HG03196 (cell line): ENCODE results near the gene FMNL1.
"Not testable (repeated sequence)": the region's sequence is repeated elsewhere in the genome, so short reads cannot be mapped to it uniquely, and the experiment has no call there.

ENCODE experiments used
- ATAC-seq: cut with Tn5 transposase; IDR thresholded peaks from one replicate; pipeline ENCODE4 v1.9.1; 2021; ENCODE audit not compliant: unreplicated experiment

The FMNL1 gene

GRCh38 chr17:45221081-45222013, at the start of gene FMNL1:
Gene FMNL1 (plus strand): TSS chr17:45221885. CDS start chr17:45222125, 240 bp downstream.
- no peak for ATAC-seq

GRCh38 chr17:45172232-45172540, 49.5 kb upstream of the FMNL1 start:
- no peak for ATAC-seq

GRCh38 chr17:45172541-45173286, 49.0 kb upstream of the FMNL1 start:
- ATAC-seq = no peak

- ATAC-seq = no peak
These were observed 45.9 kb upstream of the FMNL1 start for GRCh38 chr17:45175759-45176115.

- ATAC-seq = no peak
These were observed 44.1 kb upstream of the FMNL1 start for GRCh38 chr17:45177563-45177962.

GRCh38 chr17:45184144-45184543, 37.5 kb upstream of the FMNL1 start:
- ATAC-seq = no peak

- ATAC-seq = no peak
These were observed 34.8 kb upstream of the FMNL1 start for GRCh38 chr17:45186801-45187354.

GRCh38 chr17:45189009-45189408, 32.7 kb upstream of the FMNL1 start:
- no peak for ATAC-seq

GRCh38 chr17:45190503-45191255, 31.0 kb upstream of the FMNL1 start:
- ATAC-seq = no peak

- ATAC-seq = no peak
These were observed 26.3 kb upstream of the FMNL1 start for GRCh38 chr17:45195424-45195823.

- no peak for ATAC-seq
These were observed 24.6 kb upstream of the FMNL1 start for GRCh38 chr17:45197108-45197507.

- ATAC-seq = peak; percentile 91
These were observed 23.9 kb upstream of the FMNL1 start for GRCh38 chr17:45197555-45198334.

- no peak for ATAC-seq
These were observed 21.0 kb upstream of the FMNL1 start for GRCh38 chr17:45200701-45201100.

GRCh38 chr17:45201457-45201856, 20.2 kb upstream of the FMNL1 start:
- no peak for ATAC-seq

- not testable (repeated sequence) for ATAC-seq
These were observed 19.8 kb upstream of the FMNL1 start for GRCh38 chr17:45201880-45202279.

GRCh38 chr17:45218895-45219661, 2.6 kb upstream of the FMNL1 start:
- ATAC-seq = no peak

GRCh38 chr17:45220079-45220478, 1.6 kb upstream of the FMNL1 start:
- ATAC-seq = no peak

- ATAC-seq = no peak
These were observed 266 bp downstream of the FMNL1 start for GRCh38 chr17:45222014-45222288.

- no peak for ATAC-seq
These were observed 757 bp downstream of the FMNL1 start for GRCh38 chr17:45222289-45222995.
